ENCODE data around the gene ADCY10. TPM values are rescaled to one million over a fixed set of nuclear protein-coding genes. Genes with fewer than 3 reads are reported as not detected.
"Not testable (repeated sequence)": the region's sequence is repeated elsewhere in the genome, so short reads cannot be mapped to it uniquely, and the experiment has no call there.

Gene ADCY10
- total RNA-seq, 1 donor from 2014 or later: under 0.01 TPM

DNA sequence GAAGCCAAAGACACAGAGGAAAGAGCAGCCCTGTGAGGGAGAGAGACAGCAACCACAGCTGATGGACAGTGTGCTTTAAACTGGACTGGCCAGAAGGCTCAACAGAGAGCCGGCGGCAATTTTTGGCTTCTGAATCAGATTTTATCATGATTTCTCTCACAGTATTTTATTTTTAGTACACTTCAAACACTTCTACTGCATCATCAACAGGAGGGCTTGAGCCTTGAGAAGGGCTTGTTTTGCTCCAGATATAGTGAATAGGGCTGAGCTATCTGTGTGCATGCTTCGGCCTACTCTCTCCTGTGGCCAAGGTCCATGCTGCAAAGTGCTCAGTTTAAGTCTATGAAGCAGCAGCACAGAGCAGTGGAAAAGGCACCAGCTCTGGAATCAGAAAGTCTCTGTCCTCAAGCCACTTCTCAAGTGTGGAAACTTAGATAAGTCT is 33.3 kb downstream of the ADCY10 start:
- DNase-seq: no peak

GRCh38 chr1:167879508-167879907 is 34.4 kb downstream of the ADCY10 start:
- no peak for DNase-seq

DNA sequence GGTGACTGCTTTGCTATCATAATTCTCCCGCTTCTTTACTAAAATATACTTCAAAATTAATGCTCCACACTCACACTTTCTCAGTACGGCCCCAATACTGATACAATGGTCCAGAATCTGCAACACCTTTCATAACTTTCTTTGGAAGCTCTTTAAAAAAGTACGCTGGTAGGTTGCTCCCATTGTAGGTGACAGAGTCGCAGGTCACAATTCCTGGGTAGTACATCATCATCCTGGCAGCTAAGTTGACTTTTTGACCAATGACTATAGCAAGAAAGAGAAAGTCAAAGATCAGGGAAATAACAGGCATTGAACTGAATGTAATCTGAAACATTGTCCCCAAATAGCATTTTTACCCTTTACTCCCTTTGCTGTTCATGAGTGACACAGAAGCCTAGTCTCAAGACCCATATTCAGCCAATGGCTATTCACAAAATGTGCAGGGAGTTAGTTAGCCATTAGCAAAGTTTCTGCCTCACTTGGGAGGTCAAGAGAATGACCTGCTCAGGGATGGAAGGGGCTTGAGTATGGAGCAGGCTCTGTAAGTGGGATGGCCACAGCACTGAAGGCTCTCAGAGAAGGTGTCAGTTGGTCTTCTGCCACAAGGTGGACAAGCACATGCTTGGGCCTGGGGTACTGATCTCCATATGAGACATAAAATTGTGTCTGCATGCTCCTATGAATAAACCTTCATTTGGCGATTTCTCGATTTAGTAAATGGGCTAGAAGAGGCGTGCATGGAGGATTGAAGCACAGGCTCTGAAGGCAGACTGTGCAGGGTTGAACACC is 35.4 kb downstream of the ADCY10 start:
- DNase-seq: no peak

- DNase-seq: no peak
Measured at GRCh38 chr1:167876597-167877175, 37.2 kb downstream of the ADCY10 start.

- DNase-seq: no peak
Measured at GRCh38 chr1:167871331-167871730, 42.6 kb downstream of the ADCY10 start.

DNA sequence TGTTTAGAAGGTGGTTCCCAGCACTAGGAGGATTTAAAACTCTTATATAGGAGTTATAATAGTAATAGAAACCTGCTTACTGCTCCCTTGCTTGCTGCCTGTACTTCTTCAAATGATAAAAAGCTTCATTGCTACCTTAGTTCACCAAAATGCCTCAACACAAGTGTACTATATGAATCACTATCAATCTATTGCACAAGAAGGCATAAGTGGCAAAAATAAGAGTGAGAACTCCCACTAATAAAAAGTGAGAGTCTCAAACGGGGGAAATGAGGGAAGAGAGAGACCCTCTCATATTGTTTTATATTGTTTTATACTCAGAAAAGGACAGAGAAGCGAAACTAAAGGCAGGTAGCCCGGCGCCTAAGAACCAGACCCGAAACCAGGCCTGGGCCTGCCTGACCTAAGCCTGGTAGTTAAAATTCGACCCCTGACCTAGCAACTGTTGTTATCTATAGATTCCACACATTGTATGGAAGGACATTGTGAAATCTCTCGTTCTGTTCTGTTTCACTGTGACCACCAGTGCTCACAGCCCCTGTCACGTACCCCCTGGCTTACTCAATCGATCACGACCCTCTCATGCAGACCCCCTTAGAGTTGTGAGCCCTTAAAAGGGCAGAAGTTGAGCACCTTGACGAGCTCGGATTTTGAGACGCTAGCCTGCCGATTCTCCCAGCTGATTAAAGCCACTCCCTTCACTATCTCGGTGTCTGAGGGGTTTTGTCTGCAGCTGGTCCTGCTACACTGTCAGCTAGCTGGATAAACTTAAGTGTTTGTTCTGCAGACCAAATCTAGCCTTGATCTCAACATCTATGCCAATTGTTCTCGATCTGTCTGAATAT is 44.6 kb downstream of the ADCY10 start:
- not testable (repeated sequence) for DNase-seq

DNA sequence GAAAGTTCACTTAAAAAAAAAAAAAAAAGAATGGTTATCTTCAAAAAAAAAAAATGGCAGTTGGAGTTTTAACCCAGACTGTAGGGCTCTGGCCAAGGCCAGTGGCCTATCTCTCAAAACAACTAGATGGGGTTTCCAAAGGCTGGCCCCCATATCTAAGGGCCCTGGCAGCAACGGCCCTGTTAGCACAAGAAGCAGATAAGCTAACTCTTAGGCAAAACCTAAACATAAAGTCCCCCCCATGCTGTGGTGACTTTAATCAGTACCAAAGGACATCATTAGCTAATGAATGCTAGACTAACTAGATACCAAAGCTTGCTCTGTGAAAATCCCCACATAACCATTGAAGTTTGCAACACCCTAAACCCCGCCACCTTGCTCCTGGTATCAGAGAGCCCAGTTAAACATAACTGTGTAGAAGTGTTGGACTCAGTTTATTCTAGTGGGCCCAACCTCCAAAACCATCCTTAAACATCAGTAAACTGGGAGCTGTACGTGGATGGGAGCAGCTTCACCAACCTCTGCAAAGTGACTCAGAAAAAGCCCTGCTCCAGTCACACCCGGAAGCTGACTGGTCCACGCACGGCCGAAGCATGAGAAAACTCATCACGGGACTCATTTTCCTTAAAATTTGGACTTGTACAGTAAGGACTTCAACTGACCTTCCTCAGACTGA is 47.1 kb downstream of the ADCY10 start:
- not testable (repeated sequence) for DNase-seq

GRCh38 chr1:167866326-167866725 is 47.6 kb downstream of the ADCY10 start:
- DNase-seq: not testable (repeated sequence)

DNA sequence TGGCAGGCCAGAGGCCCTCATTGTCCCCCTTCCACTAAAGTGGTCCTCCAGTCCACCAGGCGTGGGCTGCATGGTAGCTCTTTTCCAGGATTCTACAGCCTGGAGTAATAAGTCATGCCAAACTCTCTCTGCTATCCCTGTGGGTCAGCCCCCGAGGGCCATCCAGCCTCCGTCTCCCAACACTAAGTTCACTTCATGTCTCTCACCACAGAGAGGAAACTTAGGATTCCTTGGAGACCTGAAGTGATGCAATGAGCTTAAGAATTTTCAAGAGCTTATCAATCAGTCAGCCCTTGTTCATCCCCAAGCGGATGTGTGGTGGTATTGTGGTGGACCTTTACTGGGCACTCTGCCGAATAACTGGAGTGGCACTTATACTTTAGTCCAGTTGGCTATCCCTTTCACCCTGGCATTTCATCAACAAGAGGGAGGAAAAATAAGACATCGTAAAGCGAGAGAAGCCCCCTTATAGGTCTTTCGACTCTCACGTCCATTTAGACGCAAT is 48.1 kb downstream of the ADCY10 start:
- not testable (repeated sequence) for DNase-seq

GRCh38 chr1:167865193-167865592 is 48.7 kb downstream of the ADCY10 start:
- not testable (repeated sequence) for DNase-seq

DNA sequence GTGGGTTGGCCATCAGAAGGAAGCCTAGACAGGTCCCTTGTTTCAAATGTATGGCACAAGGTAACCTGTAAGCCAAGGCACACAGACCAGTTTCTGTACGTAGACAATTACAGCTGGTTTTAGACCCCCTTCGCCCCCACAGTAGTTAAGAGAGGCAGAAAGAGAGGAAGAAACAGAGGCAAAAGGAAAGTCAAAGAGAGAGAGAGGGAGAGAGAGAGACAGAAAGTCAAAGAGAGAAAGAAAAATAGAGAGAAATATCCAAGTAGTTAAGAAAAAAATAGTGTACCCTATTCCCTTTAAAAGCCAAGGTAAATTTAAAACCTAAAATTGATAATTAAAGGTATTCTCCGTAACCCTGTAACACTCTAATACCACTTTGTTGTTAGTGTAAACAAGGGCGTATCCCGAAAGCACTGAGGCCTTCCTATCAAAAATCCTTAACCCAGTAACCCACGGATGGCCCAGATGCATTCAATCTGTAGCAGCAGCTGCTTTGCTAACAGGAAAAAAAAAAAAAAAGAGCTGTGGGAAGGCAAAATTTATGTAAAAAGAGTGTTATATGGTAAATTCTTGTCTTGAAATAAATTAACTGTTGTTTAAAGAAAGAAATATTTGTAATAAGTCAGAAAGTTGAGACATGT is 49.4 kb downstream of the ADCY10 start:
- DNase-seq: no peak

- DNase-seq: no peak
Measured at GRCh38 chr1:167863921-167864279, 50.0 kb downstream of the ADCY10 start.

GRCh38 chr1:167863191-167863920 is 50.6 kb downstream of the ADCY10 start:
- DNase-seq: not testable (repeated sequence)

DNA sequence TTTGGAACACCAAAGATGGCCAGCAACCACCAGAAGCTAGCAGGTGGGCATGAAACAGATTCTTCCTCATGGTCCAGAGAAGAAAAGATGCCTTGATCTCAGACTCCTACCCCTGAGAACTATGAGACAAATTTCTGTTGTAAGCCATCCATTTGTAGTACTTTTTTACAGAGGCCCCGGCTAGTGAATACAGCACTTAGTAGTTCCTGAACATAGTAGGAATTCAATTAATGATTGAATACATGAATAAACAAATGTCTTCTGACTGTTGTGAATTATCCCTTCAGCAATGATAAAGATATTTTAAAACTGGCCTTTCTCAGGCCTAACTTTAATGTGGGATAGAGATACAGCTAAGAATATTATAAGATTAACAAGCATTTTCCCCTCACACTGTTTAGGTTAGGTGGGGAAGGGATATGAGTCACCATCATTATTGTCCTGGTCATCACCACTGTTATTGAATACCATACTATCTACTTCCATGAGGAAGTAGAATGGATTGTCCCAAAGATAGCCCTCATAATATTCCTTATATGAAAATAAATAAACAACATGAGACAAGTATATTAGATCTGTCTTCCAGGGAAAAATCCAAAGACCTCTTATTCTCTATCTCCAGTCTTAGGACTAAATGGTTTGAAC is 51.4 kb downstream of the ADCY10 start:
- DNase-seq: peak; percentile 69

DNA sequence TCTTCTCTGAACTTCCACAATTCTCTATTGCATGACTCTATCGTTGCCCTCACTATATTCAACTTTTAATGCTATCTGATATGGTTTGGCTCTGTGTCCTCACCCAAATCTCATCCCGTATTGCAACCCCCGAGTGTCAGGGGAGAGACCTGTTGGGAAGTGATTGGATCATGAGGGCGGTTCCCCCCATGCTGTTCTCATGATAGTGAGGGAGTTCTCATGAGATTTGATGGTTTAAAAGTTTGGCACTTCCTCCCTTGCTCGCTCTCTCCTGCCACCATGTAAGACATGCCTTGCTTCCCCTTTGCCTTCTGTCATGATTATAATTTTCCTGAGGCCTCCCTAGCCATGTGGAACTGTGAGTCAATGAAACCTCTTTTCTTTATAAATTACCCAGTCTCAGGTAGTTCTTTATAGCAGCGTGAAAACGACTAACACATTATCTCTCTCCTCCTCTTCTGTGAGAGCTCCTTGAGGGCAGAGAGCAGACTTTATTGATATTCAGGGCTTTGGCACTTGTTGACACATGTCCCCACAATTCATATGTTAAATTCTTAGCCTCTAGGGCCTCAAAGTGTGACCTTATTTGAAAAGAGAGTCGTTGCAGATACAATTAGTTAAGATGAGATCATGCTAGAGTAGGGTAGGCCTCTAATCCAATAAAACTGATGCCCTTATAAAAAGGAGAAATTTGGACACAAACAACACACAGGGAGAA is 52.1 kb downstream of the ADCY10 start:
- no peak for DNase-seq

DNA sequence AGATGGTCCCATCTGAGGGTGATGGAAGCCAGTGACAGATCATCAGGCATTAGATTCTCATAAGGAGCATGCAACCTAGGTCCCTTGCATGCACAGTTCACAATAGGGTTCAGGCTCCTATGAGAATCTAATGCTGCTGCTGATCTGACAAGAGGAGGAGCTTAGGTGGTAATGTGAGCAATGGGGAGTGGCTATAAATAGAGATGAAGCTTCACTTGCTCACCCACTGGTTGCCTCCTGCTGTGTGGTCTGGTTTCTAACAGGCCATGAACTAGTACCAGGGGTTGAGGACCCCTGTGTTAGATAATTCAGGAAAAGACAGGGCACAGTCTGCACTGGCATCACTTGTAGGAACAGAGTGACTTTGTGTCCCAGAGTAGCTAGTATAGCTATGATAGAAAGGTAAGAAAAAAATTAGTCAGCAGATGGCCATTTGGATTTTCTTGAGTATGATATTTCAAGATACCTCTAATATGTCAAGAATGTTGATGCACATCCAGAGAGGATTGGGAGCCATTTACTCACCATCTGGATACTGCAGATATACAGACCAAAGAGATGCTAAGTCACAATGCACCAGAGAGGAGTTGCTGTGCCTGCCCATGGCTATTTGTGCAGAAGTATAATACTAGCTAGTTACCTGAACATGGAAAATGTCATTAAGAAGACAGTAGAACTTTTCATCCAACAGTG is 53.6 kb downstream of the ADCY10 start:
- DNase-seq: no peak

DNA sequence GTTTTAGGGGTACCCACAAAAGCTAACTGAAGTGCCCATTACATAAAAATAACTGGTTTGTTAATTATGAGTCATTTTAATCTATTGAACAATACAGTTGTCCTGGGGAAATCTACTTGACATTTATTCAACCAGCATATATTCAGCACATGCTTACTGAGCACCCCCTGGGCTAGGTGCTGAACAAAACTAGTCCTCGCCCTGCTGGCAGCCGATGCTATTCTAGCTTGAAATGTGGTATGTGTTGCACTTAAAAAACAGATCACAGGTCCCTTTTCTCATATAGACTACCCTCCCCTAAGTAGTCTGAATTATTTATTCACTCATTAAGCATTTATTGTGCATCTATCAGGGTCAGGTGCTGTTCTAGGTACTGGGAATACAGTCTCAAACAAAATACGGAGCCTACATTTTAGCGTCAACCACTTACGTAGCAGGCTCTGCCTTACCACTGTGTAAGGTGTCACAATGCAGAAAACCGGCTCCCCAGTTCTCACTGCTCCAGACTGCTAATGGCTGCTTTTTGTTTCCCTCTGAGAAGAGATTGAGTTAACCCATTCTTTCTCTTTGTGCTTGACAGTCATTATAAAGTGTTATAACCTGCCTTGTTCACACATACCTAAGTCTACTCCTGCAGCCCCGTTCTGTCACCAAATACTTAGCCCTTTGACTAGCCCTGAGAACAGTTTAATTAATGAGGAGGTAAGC is 57.1 kb downstream of the ADCY10 start:
- no peak for DNase-seq

GRCh38 chr1:167854184-167854583 is 59.8 kb downstream of the ADCY10 start:
- DNase-seq: no peak

GRCh38 chr1:167849666-167850065 is 64.3 kb downstream of the ADCY10 start:
- DNase-seq: no peak
